ENCODE measurements around the gene RBM38. TPM values are rescaled to one million over a fixed set of nuclear protein-coding genes. Genes with fewer than 3 reads are reported as not detected.
A peak's percentile ranks its signal among the peaks of the same experiment; 100 is the strongest.

RBM38 gene
- total RNA-seq, 2 experiments from 2014 or later = 116 to 119 TPM

DNA sequence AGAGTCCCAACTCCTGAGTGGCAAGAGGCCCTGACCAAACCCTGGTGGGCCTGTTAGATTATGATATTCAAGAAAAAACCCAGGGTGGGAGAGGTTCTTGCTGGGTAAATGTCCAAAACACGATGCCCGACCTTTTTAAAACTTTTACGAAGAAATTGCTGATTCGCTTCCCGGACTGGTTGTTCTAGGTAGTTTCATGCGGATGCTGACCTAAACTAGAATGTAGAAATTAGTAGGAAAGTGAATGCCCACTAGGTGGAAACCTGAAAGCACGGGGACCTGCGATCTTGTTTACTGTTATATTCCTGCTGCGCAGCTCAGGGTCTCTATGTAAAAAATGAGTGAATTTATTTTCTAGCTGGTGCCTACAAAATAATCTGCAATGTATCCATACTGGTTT, 37.8 kb upstream of the RBM38 start:
- CTCF ChIA-PET = no interaction called here
- Mint-ChIP-seq H3K27ac (no peak overlapping the region), H3K4me3 (no peak overlapping the region), H3K27me3 (no peaks in the 10 kb centered on the region), H3K4me1 (peaks cover 20% of the 10 kb centered on the region), H3K36me3 (ENCODE audit: low read depth) (peaks cover 35% of the 10 kb centered on the region), H3K9me3 (no peaks in the 10 kb centered on the region)
- DNase-seq = no peak
- POLR2A ChIA-PET = interaction anchor here (2.4 kb wide), 1 partner anchor 38 kb away, joined by 20 read pairs; the partner anchor contains the start of gene RBM38

DNA sequence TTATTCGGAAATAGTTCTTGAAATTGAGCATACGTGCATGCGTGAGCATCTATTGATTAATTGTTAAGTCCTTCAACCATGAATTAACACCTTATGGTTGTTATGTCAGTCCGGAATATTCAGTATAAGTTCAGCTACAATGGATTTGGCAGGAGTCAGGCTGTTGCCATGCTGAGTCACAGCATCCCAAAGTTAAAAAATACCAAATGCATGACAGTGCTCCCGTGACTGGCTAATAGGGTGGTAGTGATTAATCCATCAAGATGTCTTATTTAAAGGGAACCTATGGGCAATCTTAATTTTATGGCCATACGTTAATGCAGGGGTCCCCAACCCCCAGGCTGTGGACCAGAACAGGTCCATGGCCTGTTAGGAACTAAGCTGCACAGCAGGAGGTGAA, 29.7 kb upstream of the RBM38 start:
- Mint-ChIP-seq H3K36me3 (ENCODE audit: low read depth) (peaks cover 26% of the 10 kb centered on the region), H3K27me3 (no peaks in the 10 kb centered on the region), H3K4me3 (no peak overlapping the region), H3K9me3 (no peaks in the 10 kb centered on the region), H3K27ac (no peak overlapping the region), H3K4me1 (no peaks in the 10 kb centered on the region)
- CTCF ChIA-PET = interaction anchor here (0.9 to 2.0 kb wide), 3 partner anchors 15 to 29 kb away, joined by 3 to 6 read pairs (median 3); no protein-coding TSS in a partner anchor
- POLR2A ChIA-PET = no interaction called here
- no peak for DNase-seq

DNA sequence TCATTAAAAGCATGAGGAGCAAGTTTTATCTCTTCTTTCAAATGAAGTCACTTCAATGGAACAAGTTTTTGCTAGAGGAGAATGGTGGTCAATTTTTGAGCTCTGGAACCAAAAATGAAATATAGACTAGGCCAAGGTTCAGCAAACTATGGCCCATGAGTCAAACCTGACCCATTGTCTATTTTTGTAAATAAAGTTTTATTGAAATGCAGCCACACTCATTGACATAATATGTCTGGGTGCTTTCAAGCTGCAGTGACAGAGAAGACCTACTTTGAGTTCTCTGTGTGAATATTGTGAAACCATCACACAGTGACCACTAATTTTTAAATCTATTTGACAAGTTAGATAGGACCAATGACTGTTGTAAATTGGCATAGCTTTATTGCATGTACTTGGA, 26.7 kb upstream of the RBM38 start:
- CTCF ChIA-PET = interaction anchor here (1.1 to 1.2 kb wide), 2 partner anchors 17 to 738 kb away, joined by 3 to 4 read pairs; no protein-coding TSS in a partner anchor
- H3K4me1 Mint-ChIP-seq = no peaks in the 10 kb centered on the region
- peaks cover 44% of the 10 kb centered on the region for H3K36me3 Mint-ChIP-seq (ENCODE audit: low read depth)
- H3K27ac Mint-ChIP-seq = no peak overlapping the region
- no peaks in the 10 kb centered on the region for H3K27me3 Mint-ChIP-seq
- no peaks in the 10 kb centered on the region for H3K9me3 Mint-ChIP-seq
- POLR2A ChIA-PET = interaction anchor here (1.0 kb wide), 1 partner anchor 28 kb away, joined by 3 read pairs; no protein-coding TSS in a partner anchor
- no peak for DNase-seq
- no peak overlapping the region for H3K4me3 Mint-ChIP-seq

DNA sequence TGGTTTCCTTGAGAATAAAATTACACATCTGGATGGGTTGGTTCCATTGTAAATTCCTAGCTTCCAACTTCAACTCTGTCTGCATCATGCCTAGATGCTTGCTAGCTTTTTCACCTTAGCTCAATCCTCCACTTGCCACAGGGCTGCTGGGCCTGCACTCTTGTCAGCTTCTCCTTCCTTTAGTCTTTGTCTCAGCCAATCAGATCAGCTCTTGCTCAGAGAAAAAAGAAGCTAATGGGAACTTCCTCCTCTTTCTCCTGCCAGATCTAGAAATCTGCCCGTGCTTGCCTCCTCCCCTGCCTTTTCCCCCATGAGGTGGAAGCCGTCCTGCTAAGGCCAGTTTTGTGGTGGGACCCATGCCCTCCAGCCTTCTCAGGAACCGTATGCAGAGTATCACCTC, 21.6 kb upstream of the RBM38 start:
- H3K4me1 Mint-ChIP-seq = peaks cover 5% of the 10 kb centered on the region
- no peaks in the 10 kb centered on the region for H3K9me3 Mint-ChIP-seq
- no peak for DNase-seq
- H3K27ac Mint-ChIP-seq = no peak overlapping the region
- ChIA-PET CTCF (no interaction called here), POLR2A (interaction anchor here (1.2 kb wide), 1 partner anchor 10 kb away, joined by 4 read pairs; no protein-coding TSS in a partner anchor)
- peaks cover 78% of the 10 kb centered on the region for H3K36me3 Mint-ChIP-seq (ENCODE audit: low read depth)
- H3K27me3 Mint-ChIP-seq = no peaks in the 10 kb centered on the region
- H3K4me3 Mint-ChIP-seq = no peak overlapping the region

DNA sequence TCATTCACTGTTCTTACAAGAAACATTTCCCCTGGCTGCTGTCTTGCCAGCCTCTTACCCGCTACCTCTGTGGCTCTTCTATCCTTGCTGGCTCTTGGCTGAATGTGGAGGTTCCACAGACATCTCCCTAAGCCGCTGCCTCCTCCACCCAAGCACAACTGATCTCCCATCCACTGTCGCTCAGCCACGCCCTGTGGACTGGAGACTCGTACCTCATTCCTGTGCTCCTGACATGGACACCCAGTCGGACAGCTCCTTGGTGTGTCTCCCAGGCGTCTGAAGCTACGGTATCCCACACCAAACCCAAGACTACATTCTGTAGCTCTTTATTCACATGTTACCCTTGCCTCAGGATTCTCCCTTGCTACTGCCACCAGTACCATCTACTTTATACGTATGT, 20.9 kb upstream of the RBM38 start:
- ChIA-PET CTCF (no interaction called here), POLR2A (no interaction called here)
- peaks cover 80% of the 10 kb centered on the region for H3K36me3 Mint-ChIP-seq (ENCODE audit: low read depth)
- no peak overlapping the region for H3K4me3 Mint-ChIP-seq
- no peaks in the 10 kb centered on the region for H3K27me3 Mint-ChIP-seq
- H3K27ac Mint-ChIP-seq = no peak overlapping the region
- H3K9me3 Mint-ChIP-seq = no peaks in the 10 kb centered on the region
- DNase-seq = no peak
- H3K4me1 Mint-ChIP-seq = peaks cover 5% of the 10 kb centered on the region

DNA sequence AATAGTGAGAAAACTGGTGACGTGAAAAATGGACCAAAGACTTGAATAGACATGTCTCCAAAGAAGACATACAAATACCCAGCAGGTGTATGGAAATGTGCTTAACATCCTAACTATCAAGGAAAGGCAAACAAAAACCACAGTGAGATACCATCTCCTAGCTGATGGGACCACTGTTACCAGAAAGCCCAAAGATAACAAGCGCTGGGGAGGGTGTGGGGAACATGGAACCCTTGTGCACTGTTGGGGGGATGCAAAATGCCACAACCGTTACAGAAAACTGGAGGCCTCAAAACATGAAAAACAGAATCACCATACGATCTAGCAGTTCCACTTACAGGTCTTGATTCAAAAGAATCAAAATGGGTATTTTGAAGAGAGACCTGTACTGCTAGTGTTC, 19.8 kb upstream of the RBM38 start:
- ChIA-PET CTCF (no interaction called here), POLR2A (no interaction called here)
- no peaks in the 10 kb centered on the region for H3K9me3 Mint-ChIP-seq
- DNase-seq = no peak
- H3K27me3 Mint-ChIP-seq = no peaks in the 10 kb centered on the region
- no peak overlapping the region for H3K27ac Mint-ChIP-seq
- H3K36me3 Mint-ChIP-seq (ENCODE audit: low read depth) = peaks cover 81% of the 10 kb centered on the region
- H3K4me1 Mint-ChIP-seq = peaks cover 9% of the 10 kb centered on the region
- H3K4me3 Mint-ChIP-seq = no peak overlapping the region

DNA sequence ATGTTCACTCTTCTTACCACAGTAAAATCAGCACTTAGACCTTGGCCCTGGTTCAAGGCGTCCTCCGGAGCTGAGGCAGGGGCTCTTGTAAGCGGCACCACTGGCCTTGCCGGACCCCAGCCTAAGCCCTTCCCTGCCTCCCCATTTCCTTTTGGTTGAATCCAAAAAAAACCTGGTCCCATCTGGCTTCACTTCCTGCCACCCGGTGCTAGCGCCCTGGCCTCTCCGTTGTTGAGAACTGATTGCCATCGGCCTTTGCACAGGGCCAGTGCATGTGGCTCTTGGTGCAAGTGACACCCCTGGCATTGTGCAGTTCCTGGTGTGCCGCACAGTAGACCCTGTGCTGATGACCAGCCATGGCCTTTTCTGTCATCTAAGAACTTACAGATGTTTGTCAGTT, 19.0 kb upstream of the RBM38 start:
- Mint-ChIP-seq H3K4me1 (peaks cover 12% of the 10 kb centered on the region), H3K27me3 (no peaks in the 10 kb centered on the region), H3K4me3 (no peak overlapping the region), H3K27ac (no peak overlapping the region), H3K9me3 (no peaks in the 10 kb centered on the region), H3K36me3 (ENCODE audit: low read depth) (peaks cover 81% of the 10 kb centered on the region)
- DNase-seq = no peak
- ChIA-PET CTCF (no interaction called here), POLR2A (no interaction called here)

DNA sequence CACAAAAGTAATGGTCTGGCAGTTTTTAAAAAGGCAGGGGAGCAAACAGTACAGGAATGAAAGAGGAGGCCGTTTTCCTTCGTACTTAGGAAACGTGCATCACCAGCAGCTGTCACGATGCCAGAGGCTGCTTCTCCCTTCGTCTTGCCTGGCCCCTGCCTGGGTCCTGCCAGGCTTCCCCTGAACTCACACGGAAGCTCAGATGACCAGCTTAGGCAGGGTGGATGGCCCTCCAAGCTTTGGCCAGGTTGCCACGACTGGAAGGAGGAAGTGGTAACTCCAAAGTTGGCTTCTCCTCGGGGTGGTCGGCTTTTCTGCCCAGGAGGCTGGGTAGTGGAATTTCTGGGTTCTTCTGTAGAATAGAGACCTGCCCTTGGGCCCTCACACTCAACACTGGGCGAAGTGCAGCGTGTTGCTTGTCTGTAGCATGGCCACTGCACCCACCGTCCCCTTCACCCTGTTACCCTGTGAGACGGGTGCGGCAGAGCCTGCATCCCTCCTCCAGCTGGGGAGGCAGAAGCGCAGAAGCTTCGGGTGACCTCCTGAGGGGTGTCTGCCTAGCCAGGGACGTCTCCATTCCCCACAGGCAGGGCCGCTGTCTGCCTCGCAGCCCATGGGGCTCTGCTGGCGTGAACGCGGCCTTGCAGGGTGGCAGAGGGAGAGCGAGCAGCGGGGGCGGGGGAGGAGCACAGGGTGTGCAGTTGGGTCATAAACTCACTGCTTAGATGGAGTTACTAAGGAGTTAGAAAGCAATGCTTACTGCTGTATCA, 18.4 kb upstream of the RBM38 start:
- CTCF ChIA-PET = no interaction called here
- Mint-ChIP-seq H3K27ac (no peak overlapping the region), H3K27me3 (no peaks in the 10 kb centered on the region), H3K36me3 (ENCODE audit: low read depth) (peaks cover 85% of the 10 kb centered on the region), H3K9me3 (no peaks in the 10 kb centered on the region), H3K4me1 (peaks cover 18% of the 10 kb centered on the region), H3K4me3 (no peak overlapping the region)
- DNase-seq = no peak
- POLR2A ChIA-PET = interaction anchor here (0.9 kb wide), 1 partner anchor 40 kb away, joined by 3 read pairs; no protein-coding TSS in a partner anchor

DNA sequence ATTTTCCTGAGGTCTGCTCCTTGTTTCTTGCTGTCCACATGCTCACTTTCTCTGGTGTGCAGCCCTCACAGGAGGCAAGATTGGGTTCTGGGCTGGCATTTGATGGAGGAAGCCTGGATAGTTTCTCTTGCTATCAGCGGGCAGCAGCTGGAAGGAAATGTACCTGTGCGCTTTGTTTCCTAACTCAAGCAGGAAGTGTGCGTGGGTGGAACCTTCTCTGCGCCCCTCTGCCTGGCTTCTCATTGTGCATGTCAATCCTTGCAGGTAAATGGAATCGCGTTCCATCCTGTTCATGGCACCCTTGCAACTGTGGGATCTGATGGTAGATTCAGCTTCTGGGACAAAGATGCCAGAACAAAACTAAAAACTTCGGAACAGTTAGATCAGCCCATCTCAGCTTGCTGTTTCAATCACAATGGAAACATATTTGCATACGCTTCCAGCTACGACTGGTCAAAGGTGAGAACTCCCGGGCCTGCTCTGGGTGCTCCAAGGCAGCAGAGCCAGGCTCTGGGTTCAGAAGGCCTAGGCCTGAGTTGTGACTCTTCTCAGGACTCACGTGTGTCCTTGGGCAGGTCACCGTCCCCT, 16.8 kb upstream of the RBM38 start:
- POLR2A ChIA-PET = interaction anchor here (1.2 to 2.2 kb wide), 2 partner anchors 15 to 23 kb away, joined by 3 to 7 read pairs; partner anchors contain the start of gene RAE1
- Mint-ChIP-seq H3K9me3 (no peaks in the 10 kb centered on the region), H3K36me3 (ENCODE audit: low read depth) (peaks cover 82% of the 10 kb centered on the region), H3K4me1 (peaks cover 32% of the 10 kb centered on the region), H3K27ac (peak overlapping the region; percentile 24), H3K27me3 (no peaks in the 10 kb centered on the region), H3K4me3 (no peak overlapping the region)
- no peak for DNase-seq
- CTCF ChIA-PET = no interaction called here

DNA sequence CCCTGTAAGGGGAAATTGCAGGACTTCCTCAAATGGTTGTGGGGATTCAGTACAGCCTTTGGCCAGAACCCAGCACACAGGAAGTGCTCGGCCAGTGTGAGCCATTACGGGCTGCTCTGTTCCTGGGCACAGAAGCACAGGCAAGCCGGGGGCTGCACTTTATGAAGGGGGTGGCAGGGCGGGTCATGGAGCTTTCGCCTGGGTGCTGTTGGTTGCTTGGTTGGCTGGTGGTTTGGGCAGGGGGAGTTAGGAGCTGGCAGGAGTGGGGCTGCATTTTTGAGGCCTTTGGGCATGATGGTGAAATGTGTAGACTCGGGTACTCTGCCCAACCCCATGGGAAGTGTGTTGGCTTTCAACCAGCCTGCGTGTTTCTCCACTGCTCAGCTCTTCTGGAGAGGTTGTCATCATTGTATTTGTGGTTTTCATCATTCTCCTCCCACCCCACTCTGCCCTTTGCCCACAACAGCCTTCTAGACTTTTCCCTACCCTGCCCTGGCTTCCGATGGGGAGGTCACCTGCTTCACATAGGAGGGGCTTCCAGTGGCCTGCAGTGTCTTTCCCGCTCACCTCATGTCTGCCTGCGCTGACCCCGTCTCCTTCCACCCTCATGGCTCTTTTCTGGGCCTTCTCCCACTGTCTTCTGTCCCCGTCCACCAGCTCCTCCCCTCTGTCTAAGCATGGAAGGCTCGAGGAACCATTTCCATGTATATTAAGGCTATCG, 16.1 kb upstream of the RBM38 start:
- peaks cover 78% of the 10 kb centered on the region for H3K36me3 Mint-ChIP-seq (ENCODE audit: low read depth)

DNA sequence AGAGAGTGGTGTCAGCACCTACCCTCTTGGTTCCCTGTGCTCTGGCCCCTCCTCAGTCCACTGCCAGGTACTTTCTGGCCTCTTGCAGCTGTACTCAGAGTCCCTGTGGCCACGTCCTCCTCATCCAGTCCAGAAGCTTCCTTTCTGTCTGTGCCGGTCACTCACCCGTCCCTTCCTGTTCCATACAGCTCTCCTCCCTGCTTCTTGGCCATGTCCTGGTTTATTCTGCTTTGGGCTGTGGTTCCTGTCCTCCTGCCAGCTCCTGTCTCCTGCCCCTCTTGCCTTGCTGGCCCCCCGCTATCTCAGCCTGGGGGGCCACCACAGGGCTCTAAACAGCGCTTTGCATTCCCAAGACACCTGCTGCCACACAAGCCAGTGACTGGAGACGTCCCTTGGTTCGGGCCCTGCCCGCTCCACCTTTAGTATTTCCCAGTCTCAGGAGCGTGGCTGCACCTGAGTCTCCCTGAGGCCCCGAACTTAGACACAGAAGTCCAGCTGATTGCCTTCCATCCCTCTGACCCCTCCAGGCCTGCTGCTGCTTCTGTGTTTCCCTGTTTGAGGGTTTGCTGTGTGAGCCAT, 15.5 kb upstream of the RBM38 start:
- Mint-ChIP-seq H3K36me3 (ENCODE audit: low read depth) (peaks cover 76% of the 10 kb centered on the region), H3K27me3 (no peaks in the 10 kb centered on the region), H3K9me3 (no peaks in the 10 kb centered on the region), H3K27ac (no peak overlapping the region), H3K4me1 (peaks cover 42% of the 10 kb centered on the region), H3K4me3 (no peak overlapping the region)
- no peak for DNase-seq
- CTCF ChIA-PET = interaction anchor here (1.8 kb wide), 1 partner anchor 123 kb away, joined by 5 read pairs; no protein-coding TSS in a partner anchor
- POLR2A ChIA-PET = interaction anchor here (0.6 to 2.2 kb wide), 4 partner anchors 13 to 24 kb away, joined by 3 to 7 read pairs (median 3); partner anchors contain the start of gene RAE1

More for the DNA sequence above, 16.1 kb upstream of the RBM38 start:
- Mint-ChIP-seq H3K4me3 (no peak overlapping the region), H3K27me3 (no peaks in the 10 kb centered on the region), H3K9me3 (no peaks in the 10 kb centered on the region), H3K4me1 (peaks cover 39% of the 10 kb centered on the region), H3K27ac (no peak overlapping the region)
- POLR2A ChIA-PET = interaction anchor here (0.6 to 2.2 kb wide), 3 partner anchors 13 to 24 kb away, joined by 3 to 7 read pairs (median 3); partner anchors contain the start of gene RAE1
- no peak for DNase-seq
- CTCF ChIA-PET = no interaction called here

DNA sequence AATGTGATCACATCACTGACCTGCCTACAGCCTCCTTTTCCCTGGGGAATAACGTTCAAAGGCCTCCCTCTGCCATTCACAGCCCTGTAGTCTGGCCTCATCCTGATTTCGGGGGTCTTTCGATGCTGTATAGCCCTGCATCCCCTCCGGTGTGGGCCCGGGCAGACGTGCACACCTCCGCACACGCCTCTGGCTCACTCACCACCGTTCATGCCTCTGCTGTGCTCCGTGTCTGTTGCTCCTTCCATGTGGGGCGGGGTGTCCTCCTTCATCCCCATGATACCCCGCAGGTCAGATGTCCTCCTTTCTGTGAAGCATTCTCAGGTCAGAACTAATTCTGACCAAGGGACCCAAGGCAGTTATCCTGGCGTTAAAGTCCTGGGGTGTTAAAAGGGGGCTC, 13.8 kb upstream of the RBM38 start:
- Mint-ChIP-seq H3K27ac (peak overlapping the region; percentile 29), H3K27me3 (no peaks in the 10 kb centered on the region), H3K4me3 (no peak overlapping the region), H3K9me3 (no peaks in the 10 kb centered on the region), H3K36me3 (ENCODE audit: low read depth) (peaks cover 65% of the 10 kb centered on the region), H3K4me1 (peaks cover 52% of the 10 kb centered on the region)
- POLR2A ChIA-PET = no interaction called here
- no peak for DNase-seq
- CTCF ChIA-PET = interaction anchor here (1.8 kb wide), 1 partner anchor 122 kb away, joined by 5 read pairs; no protein-coding TSS in a partner anchor

DNA sequence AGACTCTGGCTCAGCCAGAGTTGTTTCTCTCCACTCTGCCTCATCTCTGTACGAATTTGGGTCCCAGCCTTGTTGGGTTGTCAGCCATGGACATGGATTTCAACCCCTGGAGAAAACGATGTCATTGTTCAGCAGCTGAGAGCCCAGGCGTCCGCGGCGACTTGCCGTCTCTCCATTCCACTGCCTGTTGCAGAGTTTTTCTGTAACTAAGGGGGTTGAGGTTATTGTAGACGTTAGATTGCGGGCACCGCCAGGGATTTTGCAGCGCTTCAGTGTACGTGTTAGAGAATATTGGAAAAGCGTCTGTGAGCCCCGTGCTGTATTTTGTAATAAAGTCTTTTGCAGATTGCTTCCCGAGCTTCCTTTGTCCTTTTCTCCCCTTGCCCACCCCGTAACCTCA, 13.1 kb upstream of the RBM38 start:
- H3K27ac Mint-ChIP-seq = no peak overlapping the region
- H3K36me3 Mint-ChIP-seq (ENCODE audit: low read depth) = peaks cover 61% of the 10 kb centered on the region
- ChIA-PET CTCF (interaction anchor here (2.6 kb wide), 1 partner anchor 16 kb away, joined by 6 read pairs; no protein-coding TSS in a partner anchor), POLR2A (no interaction called here)
- DNase-seq = no peak
- H3K9me3 Mint-ChIP-seq = no peaks in the 10 kb centered on the region
- H3K4me3 Mint-ChIP-seq = no peak overlapping the region
- H3K27me3 Mint-ChIP-seq = no peaks in the 10 kb centered on the region
- peaks cover 58% of the 10 kb centered on the region for H3K4me1 Mint-ChIP-seq

Measured in activated CD4-positive, alpha-beta memory T cell treated with anti-CD3 and anti-CD28 coated beads, Interleukin-2, amount 10 ng/mL, durations not matched to agents 7 days and 5 days (primary cell).